OCI-LY7 (cell line): ENCODE results near the gene ORC4. TPM values are rescaled to one million over a fixed set of nuclear protein-coding genes. Genes with fewer than 3 reads are reported as not detected.

Experiments used
- BruUV-seq: library from RNA; stranded (reverse); fragments of 400-500 nt; replicated peaks from 2 replicates; lab custom pipeline; 2021; lab: Mats Ljungman, UMichigan
- CTCF ChIA-PET: fragments of 300-600 bp; sonication (Branson Sonifier 250); formaldehyde crosslinking; loops from one replicate; lab custom pipeline; 2022; ENCODE audit warnings: antibody characterized with exemption; ENCODE audit not compliant: unreplicated experiment; lab: Charles Lee
- POLR2A ChIA-PET: fragments of 300-600 bp; sonication (Branson Sonifier 250); formaldehyde crosslinking; loops from one replicate; lab custom pipeline; 2022; ENCODE audit warnings: antibody characterized with exemption; lab: Charles Lee
- DNase-seq: peaks from one replicate; pipeline ENCODE4 v3.0.0-alpha.2; 2015; ENCODE audit warnings: low spot score
- H2AFZ ChIP-seq: fragments of 200-600 bp; sonication (generic), shearing (Covaris generic); 2 replicates; pipeline ENCODE4 v1.6.1; 2014; ENCODE audit warnings: mild to moderate bottlenecking, antibody characterized with exemption, low read length, moderate library complexity
- H3K27ac ChIP-seq: fragments of 200-600 bp; sonication (generic); 2 replicates; pipeline ENCODE4 v1.5.1; 2014; ENCODE audit warnings: mixed run types, low read depth, mild to moderate bottlenecking, moderate library complexity, low read length, inconsistent platforms; ENCODE audit not compliant: poor library complexity, severe bottlenecking
- H3K36me3 ChIP-seq: fragments of 200-600 bp; sonication (generic); 2 replicates; pipeline ENCODE4 v1.6.1; 2014; ENCODE audit warnings: mild to moderate bottlenecking, antibody characterized with exemption, low read length, moderate library complexity, mixed read lengths; ENCODE audit not compliant: insufficient read depth
- H3K4me1 ChIP-seq: fragments of 200-600 bp; sonication (generic); 2 replicates; pipeline ENCODE4 v1.5.1; 2014; ENCODE audit warnings: mild to moderate bottlenecking, low read length; ENCODE audit not compliant: insufficient read depth, poor library complexity, severe bottlenecking
- H3K4me2 ChIP-seq: fragments of 200-600 bp; sonication (generic); 2 replicates; pipeline ENCODE4 v1.6.1; 2014; ENCODE audit warnings: mild to moderate bottlenecking, low read length
- H3K4me3 ChIP-seq: fragments of 200-600 bp; sonication (generic); 2 replicates; pipeline ENCODE4 v1.5.1; 2014; ENCODE audit warnings: mild to moderate bottlenecking, low read depth, low read length; ENCODE audit not compliant: poor library complexity, severe bottlenecking
- H3K79me2 ChIP-seq: fragments of 200-600 bp; sonication (generic); 2 replicates; pipeline ENCODE4 v1.6.1; 2016; ENCODE audit warnings: low read depth, mild to moderate bottlenecking, low read length, moderate library complexity, mixed read lengths; ENCODE audit not compliant: insufficient read depth
- H3K9me2 ChIP-seq: fragments of 200-600 bp; sonication (generic); 2 replicates; pipeline ENCODE4 v1.6.1; 2016; ENCODE audit warnings: mild to moderate bottlenecking, low read length, mixed read lengths; ENCODE audit not compliant: insufficient read depth
- H3K9me3 ChIP-seq: fragments of 200-600 bp; sonication (generic); 2 replicates; pipeline ENCODE4 v1.6.1; 2014; ENCODE audit warnings: mild to moderate bottlenecking, mixed run types, low read length, mixed read lengths
- H4K20me1 ChIP-seq: fragments of 200-600 bp; sonication (generic); 2 replicates; pipeline ENCODE4 v1.6.1; 2014; ENCODE audit warnings: mild to moderate bottlenecking, antibody characterized with exemption, low read length, moderate library complexity, mixed read lengths; ENCODE audit not compliant: insufficient read depth
- CTCF ChIP-seq: fragments of 200-600 bp; sonication (generic); conservative IDR thresholded peaks from 2 replicates; pipeline ENCODE4 v1.5.1; 2014; ENCODE audit warnings: mild to moderate bottlenecking, antibody characterized with exemption, low read length, moderate library complexity, mixed read lengths
- EZH2phosphoT487 ChIP-seq: fragments of 200-600 bp; sonication (generic); IDR thresholded peaks from 2 replicates; pipeline ENCODE4 v1.6.1; 2018; ENCODE audit warnings: low read depth, borderline replicate concordance, mild to moderate bottlenecking, mixed run types, antibody characterized with exemption, low read length, moderate library complexity, mixed read lengths
- intact Hi-C: fragments of 100-400 bp; cut with micrococcal nuclease; formaldehyde crosslinking; loops from one replicate; pipeline ENCODE4 v1.10.0; 2022; ENCODE audit not compliant: unreplicated experiment
- total RNA-seq, 2 experiments: library from RNA; depleted of rRNA in 1 of 2; stranded (reverse); fragments of >200 nt in 1 of 2; shearing (Covaris generic) in 1 of 2; gene quantifications; 2 replicates each; pipeline ENCODE4 v1.2.3, GENCODE V29; 2014 to 2022

ORC4 gene
- total RNA-seq, 2 experiments from 2014 or later = 20.3 to 37.4 TPM

- POLR2A ChIA-PET = interaction anchor here (1.0 kb wide), 1 partner anchor 9 kb away, joined by 4 read pairs; no protein-coding TSS in a partner anchor
- H3K4me2 ChIP-seq = no peak overlapping the region
- CTCF ChIA-PET = no interaction called here
- no peaks in the 10 kb centered on the region for H3K36me3 ChIP-seq
- no peak for DNase-seq
- BruUV-seq = no TSS peak
- no peaks in the 10 kb centered on the region for H3K9me2 ChIP-seq
- H3K79me2 ChIP-seq = no peaks in the 10 kb centered on the region
- no peak overlapping the region for H2AFZ ChIP-seq
- no peaks in the 10 kb centered on the region for H3K9me3 ChIP-seq
- intact Hi-C loops = no loop called here
- H3K4me3 ChIP-seq = no peak overlapping the region
- H4K20me1 ChIP-seq = no peaks in the 10 kb centered on the region; the same call in 1 of the 2 replicates
- H3K4me1 ChIP-seq = no peaks in the 10 kb centered on the region
- no peak for TF ChIP-seq CTCF
- TF ChIP-seq EZH2phosphoT487 = no peak
- no peak overlapping the region for H3K27ac ChIP-seq
These were observed 32.1 kb upstream of the ORC4 start for GRCh38 chr2:148052687-148053086.

GRCh38 chr2:148049284-148049683 lies 28.7 kb upstream of the ORC4 start:
- H3K4me1 ChIP-seq = no peaks in the 10 kb centered on the region
- ChIA-PET POLR2A (interaction anchor here (0.8 to 0.9 kb wide), 3 partner anchors 14 to 32 kb away, joined by 3 to 4 read pairs (median 3); no protein-coding TSS in a partner anchor), CTCF (no interaction called here)
- no peak overlapping the region for H3K27ac ChIP-seq
- intact Hi-C loops = no loop called here
- no peak for DNase-seq
- no peaks in the 10 kb centered on the region for H3K79me2 ChIP-seq
- H3K4me3 ChIP-seq = no peak overlapping the region
- no peaks in the 10 kb centered on the region for H3K9me2 ChIP-seq
- no peak overlapping the region for H2AFZ ChIP-seq
- H4K20me1 ChIP-seq = peaks cover 3% of the 10 kb centered on the region; the same call in 1 of the 2 replicates
- no peaks in the 10 kb centered on the region for H3K36me3 ChIP-seq
- TF ChIP-seq EZH2phosphoT487 = no peak
- TF ChIP-seq CTCF = no peak
- no peaks in the 10 kb centered on the region for H3K9me3 ChIP-seq
- no peak overlapping the region for H3K4me2 ChIP-seq
- no TSS peak for BruUV-seq

GRCh38 chr2:148048475-148049221 lies 28.1 kb upstream of the ORC4 start:
- Histone ChIP-seq H3K4me3 (no peak overlapping the region), H2AFZ (no peak overlapping the region), H3K36me3 (no peaks in the 10 kb centered on the region), H3K4me2 (no peak overlapping the region), H4K20me1 (peaks cover 3% of the 10 kb centered on the region; the same call in 1 of the 2 replicates), H3K9me2 (no peaks in the 10 kb centered on the region), H3K79me2 (no peaks in the 10 kb centered on the region), H3K9me3 (no peaks in the 10 kb centered on the region), H3K4me1 (no peaks in the 10 kb centered on the region), H3K27ac (no peak overlapping the region)
- no peak for DNase-seq
- intact Hi-C loops = no loop called here
- TF ChIP-seq CTCF (no peak), EZH2phosphoT487 (no peak)
- BruUV-seq = no TSS peak
- CTCF ChIA-PET = no interaction called here
- POLR2A ChIA-PET = interaction anchor here (0.8 to 0.9 kb wide), 3 partner anchors 15 to 32 kb away, joined by 3 to 4 read pairs (median 3); no protein-coding TSS in a partner anchor
